Epidermal melanocyte (primary cell): Measurements from ENCODE around the gene PRKAG2.
A peak's percentile ranks its signal among the peaks of the same experiment; 100 is the strongest.

Source experiments
- DNase-seq: peaks from one replicate; pipeline ENCODE4 v3.0.0; 2011; ENCODE audit warnings: low spot score; ENCODE audit not compliant: insufficient read length

PRKAG2 gene

DNA sequence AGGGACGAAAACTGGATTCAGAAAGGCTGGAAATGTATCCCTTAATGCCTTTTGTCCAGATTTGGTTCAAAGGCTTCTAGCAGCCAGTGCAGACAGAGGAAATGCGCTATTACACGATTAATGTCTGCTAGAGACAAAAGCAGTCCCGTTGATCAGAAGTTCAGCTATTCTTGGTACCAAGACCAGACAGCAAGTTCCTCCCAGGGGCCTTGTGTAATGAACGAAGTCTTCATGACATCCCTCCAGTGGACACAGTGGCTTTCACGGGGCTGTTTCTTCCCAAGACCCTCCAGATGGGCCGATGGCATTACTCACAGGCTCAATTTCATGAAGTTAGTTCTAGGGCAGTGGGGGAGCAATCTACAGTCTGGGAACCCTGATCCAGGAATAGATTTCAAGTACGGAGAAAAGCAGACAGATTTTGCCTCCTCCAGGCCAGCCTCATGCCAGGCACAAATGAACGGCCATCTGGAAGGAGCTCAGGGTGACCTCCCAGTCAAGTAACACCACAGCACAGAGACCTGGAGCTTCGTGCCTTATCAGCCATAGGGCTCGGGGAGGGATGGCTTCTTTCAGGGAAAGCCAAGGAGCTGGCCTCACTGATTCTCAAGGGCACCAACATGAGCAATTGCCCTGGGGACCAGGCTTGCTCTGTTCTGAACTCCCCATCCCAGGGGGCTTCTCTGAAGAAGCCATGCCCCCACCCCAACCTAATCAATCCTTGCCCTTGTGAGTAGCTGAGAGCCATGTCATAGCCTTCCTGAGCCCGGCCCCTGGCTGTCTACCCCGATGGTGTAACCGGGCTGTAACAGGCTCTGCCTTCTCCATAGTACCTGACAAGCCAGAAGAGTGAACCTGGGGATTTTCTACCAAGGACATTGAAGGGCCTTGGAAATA lies 101.1 kb downstream of the PRKAG2 start:
- DNase-seq: no peak

DNA sequence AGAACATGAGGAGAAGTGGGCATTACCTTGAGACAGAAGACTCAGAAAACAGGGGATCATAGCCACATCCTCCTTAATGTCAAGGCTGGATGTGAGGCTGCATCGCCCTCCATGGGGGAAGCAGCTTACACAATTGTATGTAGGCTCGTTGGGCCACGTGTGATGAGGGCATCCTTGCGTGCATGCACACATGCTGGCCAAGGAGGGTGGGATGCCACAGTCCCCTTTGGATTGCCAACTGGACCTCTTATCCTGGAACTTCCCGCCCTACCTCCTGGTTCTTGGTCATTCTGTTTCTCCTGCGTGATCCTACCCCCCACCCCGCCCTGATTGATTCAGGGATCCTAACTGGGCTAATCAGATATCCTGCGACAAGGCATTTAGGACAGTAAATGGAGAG lies 102.0 kb downstream of the PRKAG2 start:
- DNase-seq: no peak

DNA sequence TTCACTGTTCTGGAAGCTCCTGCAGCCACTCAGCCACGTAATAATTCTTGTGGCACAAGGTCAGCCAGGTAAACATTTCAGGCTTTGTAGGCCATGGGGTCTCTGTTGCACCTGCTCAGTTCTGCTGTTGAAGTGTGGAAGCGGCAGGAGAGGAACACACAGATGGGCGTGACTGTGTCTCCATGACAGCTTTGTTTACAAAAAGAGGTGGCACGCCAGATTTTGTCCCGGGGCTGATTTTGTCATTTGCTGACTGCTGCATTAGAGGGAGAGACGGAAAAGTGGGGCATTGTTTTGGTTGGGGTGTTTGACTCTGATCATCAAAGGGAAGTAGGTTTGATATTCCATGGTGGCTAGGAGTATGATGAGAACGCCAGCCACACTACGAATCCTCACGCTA lies 103.1 kb downstream of the PRKAG2 start:
- no peak for DNase-seq

DNA sequence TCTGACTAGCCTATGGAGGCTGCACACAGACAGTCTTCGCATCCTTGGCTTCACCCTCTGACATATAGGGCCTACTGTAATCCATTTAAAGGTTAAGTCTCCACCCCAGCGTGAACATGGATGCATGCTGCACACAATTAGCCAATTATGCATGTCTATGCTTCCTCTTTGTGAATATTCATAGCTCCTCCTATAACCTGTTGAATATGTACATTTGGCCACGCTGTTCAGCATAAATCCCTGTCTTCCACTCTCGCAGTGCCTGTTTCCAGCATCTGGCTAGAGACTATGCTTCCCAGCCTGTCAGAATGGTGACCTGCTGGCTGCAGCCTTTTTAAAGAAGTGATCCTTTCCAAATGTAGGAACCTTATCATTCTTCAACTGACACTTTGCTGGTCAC lies 106.7 kb downstream of the PRKAG2 start:
- DNase-seq: no peak

DNA sequence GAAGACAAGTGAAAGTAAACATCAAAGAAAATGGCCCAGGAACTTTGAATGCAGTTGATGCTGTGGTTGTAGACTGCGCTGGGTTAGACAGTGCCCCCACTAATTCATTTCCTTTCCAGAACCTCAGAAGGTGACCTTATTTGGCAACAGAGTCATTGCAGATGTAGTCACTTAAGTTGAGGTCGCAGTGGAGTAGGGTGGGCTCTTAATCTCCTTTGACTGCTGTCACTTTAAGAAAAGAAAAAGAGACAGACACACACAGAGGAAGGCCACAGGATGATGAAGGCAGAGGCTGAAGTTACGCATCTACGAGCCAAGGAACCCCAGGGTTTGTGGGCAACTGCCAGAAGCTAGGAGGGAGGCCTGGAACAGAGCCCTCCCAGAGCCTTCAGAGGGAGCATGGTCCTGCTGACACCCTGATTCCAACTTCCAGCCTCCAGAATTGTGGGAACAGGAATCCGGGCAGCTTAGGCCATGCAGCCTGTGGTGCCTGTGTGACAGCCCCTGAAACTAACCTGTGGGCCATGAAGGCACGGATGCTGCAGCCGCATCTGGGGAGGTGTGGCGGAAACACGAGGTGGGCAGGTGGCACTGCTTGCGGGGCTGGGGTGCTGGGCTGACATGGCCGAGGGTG lies 107.6 kb downstream of the PRKAG2 start:
- no peak for DNase-seq

DNA sequence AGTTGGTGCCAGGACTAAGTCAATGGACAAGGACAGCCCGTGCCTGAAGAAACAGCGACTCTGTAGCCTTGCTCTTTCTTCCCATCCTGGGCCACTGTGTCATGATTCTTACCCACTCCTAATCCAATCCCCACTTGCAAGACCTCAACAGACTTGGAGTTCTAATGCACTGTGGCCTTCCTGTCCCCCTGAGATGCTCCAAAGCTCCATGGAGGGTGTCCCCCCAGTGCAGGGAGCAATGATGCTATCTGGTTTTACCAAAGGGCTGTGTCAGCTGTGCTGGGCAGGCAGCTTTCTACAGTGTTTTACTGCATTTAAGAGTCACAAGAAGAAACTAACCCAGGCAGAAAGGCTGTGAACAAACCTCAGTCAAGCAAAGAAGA lies 108.1 kb downstream of the PRKAG2 start:
- DNase-seq: no peak

DNA sequence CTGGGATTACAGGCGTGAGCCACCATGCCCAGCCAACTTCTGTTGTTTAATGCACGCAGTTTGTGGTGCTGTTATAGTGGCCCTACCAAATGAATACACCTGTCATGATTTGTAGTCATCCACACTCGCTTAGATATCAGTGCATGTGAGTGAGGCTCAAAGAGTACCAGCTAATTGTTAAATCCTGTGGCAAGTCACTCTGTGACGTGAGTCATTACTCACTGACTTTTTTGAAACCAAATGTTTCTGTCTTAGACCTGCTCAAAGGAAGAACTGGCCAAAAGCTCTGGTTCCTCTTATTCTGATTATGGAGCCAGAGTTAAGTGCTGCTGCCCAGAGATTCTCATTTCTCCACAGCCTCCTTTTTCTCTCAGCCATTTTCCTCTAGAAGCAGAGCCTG lies 109.4 kb downstream of the PRKAG2 start:
- DNase-seq: no peak

DNA sequence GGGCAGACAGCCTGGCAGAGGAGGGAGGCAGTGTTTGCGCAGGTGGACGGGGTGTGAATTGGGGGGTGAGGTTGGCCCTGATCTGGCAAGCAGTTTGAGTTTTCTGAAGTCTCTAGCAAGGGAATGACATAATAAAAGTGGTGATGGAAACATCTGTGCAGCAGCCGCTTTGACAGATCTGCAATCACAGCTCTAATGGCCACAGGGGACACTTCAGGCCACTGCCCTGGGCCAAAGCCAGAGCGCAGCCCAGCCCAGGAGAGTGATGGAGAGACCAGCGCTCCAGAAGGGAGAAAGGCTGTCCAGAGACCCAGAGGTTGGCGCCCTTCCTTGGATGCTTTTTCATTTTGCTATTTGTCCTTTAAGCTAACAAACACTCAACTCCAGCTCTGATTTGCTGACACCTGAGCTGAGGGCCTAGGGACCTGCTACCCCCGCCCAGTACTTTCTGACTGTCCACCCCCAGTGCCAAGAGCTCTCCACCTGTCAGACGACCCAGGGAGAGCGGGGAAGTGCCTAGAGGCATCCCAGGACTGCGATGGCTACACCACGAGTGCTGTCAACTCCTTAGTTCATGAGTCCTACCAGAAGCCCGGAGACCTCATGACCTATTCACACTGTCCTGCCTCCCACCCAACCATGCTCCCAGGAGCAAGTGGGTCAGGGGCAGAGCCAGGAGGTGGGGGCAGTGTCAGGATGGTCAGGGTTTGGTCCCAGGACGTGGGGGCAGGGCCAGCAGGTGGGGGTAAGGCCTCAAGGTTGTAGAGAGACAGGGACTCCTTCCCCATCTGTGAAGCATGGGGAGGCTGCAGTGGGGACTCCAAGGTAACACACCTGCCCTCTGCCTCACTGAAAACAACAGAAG lies 112.6 kb downstream of the PRKAG2 start:
- no peak for DNase-seq

DNA sequence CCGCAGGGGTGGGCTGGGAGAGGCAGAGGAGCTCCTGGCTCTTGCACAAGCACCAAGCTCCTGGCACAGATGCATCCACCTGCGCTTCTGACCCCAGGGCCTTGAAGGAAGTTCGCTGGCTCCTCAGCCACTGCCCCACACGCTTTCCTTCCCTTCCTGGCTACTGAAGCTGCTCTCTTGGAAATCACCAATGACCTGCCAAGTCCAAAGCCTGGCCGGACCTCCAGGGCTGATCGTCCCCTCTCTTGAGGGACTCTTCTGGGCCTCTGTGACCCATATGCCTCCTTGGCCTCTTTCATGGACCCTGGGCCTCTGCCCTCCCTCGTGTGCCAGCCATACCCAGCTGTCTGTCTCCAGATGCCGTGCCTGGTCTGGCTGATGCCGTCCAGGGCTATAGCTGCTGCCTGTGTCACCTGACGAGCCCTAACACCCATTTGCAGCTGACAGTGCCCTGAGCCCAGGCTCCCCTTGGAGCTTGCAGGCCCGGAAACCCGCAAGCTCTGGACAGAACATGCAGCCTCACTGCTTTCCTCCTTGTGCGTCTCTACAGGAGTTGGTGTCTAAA lies 113.4 kb downstream of the PRKAG2 start:
- DNase-seq: no peak

DNA sequence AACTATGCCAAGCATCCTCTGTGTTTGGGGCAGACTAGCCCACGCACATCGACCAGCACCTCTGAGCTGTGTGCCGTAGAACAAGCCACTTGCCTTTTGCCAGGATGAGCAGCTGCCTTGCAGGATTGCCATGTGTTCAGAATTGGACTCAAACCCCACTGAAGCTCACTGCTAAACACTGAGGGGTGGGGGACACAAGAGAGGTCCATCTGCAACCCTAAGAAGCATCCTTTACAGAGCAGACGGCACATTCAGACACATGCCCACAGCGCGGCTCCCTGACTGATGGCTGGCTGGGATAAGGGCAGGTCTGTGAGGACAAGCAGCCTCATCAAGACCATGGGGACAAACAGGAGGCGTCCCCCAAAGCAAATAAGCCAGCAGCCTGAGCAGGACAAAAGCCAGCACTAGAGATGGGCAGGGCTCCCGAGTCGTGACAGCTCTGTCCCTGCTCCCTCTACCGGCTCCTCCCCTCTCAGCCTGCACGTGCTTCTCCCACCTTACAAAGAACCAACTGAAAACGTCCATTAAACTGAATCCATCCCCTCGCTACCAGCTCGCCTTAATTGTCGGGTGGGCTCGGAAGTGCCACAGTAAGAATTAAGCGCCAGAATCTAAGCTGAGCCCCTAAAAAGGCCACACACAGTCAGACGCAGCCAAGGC lies 114.2 kb downstream of the PRKAG2 start:
- no peak for DNase-seq

DNA sequence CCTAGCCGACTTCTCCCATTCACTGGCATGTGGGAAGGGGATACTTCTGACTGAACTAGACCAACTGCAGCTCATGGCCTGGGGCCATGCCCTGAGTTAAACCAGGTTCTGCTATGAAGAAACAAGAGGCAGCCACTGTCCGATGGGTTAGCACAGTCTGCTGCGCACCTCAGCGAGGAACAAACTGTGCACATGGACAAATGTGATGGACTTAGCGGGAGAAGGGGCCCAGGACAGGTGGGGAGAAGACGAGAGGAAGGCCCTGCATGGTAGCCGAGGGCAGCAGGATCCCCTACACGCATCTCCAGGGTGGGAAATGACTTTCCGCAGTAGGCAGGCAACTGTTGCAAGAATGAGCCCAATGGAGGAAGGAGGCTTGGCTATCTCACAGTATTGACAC lies 115.0 kb downstream of the PRKAG2 start:
- DNase-seq: no peak

DNA sequence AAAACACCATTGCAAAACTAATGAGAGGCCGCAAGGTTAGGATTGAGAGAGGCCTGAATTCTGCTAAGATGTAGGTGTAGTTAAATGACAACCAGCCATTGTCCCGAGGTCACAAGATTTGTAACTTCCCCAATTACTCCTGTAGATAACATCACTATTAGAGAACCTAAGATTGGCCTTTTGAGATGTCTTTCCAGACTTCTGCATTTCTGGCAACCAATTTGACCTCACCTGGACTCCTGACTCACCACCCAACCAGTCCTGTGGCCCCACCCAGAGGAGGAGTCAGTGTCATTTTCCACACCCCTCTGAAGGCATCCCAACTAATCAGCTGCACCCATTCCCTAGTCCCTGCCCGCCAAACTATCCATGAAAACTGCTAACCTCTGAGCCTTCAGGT lies 115.7 kb downstream of the PRKAG2 start:
- DNase-seq: no peak

DNA sequence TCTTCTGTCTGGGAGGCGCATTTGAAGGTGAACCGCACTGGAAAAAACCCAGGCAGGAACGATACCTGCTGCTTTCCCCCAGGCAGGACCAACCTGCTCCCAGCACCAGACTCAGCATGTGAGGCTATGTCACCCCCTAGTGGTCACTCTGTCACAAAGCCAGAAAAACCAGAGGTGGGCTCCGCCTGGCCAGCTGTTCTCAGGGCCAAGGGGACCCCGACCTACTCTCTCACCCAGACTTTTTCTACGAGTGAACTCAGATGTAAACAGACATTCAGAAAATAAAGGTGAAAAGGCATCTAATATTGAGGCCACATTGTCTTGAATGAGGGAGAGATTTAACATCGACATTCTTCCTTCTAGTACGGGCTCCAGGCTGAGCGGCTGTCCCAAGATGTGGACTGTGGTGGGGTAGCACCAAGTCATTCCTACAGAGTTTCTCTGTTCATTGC lies 117.3 kb downstream of the PRKAG2 start:
- DNase-seq: peak; percentile 53

DNA sequence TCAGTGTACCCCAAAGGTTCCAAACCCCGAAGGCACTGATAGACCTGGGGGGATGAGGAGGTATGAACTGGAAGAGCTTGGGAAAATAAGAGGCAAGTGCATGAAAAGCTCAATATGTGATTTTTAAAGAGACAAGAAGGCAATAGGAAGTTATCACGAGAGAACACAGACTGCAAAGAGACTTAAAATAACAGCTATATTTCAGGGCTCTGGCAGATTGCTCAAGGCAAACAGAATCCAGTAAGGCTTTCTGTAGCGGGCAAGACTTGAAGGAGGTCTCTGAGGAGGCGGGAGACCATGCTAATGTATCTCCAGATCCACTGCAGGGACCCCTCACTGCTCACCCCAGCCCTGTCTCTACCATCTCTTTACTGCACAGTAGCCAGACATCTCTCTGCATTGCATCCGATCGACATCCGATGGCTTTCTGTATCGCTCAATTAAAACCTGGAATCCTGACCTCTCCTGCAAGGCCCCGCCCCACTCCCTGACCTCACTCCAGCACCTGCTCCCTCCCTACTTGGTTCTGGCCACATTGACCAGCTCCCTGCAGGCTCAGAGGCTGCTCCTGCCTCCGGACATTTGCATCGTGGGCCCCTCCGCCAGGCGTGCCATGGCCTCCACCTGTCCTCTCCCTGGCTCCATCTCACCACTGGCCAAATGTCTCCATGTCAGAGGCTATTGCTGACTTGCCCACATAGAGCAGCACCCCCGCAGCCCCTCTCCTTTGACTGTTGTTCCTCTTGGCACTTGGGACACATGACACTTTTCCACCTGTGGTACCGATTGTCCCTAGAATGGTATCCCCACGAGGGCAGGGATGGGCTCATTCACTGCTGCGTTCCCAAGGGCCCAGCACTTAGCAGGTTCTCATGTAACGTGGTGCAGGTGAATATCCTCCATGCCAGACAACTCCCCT lies 118.0 kb downstream of the PRKAG2 start:
- DNase-seq: no peak

DNA sequence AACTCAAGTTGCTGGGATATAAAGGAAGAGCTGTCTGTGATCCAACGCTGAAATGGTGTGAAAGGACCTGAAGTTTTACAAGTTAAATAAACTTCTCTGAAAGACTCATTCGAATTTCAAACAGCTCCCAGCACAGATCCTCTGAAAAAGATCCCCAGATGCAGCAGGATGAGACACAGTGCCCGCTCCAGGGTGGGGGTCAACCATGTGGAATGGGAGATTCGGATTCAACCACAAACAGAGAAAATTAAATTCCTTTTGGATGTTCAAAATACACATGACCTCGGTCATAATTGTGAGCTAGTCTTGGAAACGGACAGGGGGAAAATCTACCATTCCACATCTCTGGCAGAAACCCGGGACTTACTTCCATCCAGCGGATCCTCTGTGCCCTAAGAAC lies 119.6 kb downstream of the PRKAG2 start:
- DNase-seq: no peak

DNA sequence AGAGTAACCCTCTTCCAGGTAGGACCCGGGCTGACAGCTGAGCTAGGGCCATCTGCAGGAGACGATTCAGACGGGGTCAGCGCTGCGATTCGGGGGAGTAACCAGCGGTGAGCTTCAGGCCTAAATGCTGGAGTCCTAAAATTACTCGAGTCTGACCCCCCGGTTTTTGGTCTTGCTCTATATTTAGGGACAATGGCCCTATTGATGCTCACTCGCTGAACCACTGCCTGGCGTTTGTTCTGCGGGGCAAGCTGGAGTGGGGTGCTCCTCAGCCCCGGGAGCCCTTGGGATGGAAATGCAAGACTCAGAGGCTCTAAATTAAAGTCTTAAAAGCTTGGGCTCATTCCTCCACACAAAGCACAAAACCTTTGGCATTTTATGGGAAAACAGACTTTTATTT lies 120.0 kb downstream of the PRKAG2 start:
- no peak for DNase-seq

DNA sequence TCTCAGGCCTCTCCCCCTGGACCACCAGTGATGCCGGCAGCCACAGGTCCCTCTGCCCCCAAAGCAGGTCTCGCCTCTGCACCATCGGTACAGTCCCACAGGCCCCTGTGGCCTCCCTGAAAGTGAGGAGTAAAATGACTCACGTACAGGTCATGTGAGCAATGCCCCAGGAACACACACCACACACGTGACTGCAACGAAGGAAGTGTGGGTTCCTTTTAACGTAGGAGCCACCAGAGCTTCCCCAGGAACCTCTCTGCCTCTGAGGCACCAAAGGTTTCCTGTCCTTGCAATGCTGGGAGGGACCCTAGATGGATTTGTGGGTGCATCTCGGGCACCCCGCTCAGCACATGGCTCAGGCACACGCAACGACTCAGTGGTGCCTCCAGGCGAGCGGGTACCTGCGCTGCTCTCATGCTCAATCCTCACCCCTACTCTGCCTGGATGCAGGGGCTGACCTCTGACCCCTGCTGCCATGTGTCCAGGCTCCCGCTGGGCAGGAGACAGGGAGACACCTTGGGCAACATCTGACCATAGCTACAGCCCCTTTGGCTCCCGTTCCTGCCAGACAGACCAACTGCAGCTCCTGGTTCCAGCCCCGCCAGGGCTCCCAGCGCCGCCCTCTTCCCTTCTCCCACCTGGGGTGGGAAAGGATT lies 120.7 kb downstream of the PRKAG2 start:
- DNase-seq: no peak

DNA sequence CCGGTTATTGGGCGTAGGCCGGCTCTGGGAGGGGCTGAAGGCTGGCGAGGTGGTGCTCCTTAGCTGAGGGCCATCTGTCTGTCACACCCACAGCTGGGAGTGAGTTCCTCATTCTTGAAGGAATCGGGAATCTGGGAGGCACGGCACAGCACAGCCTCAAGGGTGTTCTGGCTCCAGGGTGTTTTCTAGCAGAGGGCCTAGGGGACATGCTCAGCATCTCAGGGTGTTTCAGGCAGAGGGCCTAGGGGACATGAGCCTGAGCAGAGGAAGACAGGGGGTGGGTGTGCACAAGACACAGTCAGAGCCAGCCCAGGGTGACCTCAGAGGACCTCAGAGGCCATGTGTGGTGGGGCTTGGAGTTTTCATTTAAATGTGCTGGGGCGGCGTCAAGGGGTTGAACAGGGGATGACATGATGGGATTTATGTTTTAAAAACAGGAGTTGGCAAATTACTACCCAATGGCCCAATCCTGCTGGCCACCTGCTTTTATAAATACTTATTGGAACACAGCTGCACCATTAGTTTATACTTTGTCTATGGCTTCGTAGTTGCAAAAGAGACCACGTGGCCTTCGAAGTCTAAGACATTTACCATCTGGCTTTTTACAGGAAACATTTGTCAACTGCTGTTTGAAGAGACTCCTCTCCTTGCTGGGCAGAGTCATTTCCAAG lies 121.6 kb downstream of the PRKAG2 start:
- DNase-seq: peak; percentile 28

DNA sequence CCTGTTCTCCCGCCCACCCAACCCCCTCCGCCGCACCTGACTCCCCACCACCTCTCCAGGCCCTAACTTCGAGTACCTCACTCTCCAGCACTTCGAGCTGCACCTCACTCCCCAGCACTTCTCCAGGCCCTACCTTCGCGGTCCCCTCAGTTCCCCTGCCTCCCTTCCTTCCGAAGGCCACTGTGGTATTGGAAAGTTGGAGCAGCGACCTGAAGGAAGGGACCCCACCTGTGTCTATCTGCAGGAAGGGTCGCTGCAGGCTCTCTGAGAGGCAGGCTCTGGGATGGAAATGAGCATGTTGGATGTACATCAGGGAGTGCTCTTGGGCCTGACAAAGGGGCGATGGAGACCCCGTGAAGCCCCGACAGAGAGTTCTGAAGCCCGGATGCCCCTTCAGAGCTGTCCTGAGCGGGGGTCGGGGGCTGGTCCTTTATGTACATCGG lies 122.2 kb downstream of the PRKAG2 start:
- DNase-seq: no peak
